Limb (tissue), 2 donors: ENCODE results near the gene IFITM1.
A peak's percentile ranks its signal among the peaks of the same experiment; 100 is the strongest.
"Not testable (repeated sequence)": the region's sequence is repeated elsewhere in the genome, so short reads cannot be mapped to it uniquely, and the experiment has no call there.

Experiments
- DNase-seq, 2 donors: peaks; one replicate each; pipeline ENCODE4 v3.0.0-alpha.2; 2016; ENCODE audit errors: extremely low spot score in 2 of 2

IFITM1 gene

DNA sequence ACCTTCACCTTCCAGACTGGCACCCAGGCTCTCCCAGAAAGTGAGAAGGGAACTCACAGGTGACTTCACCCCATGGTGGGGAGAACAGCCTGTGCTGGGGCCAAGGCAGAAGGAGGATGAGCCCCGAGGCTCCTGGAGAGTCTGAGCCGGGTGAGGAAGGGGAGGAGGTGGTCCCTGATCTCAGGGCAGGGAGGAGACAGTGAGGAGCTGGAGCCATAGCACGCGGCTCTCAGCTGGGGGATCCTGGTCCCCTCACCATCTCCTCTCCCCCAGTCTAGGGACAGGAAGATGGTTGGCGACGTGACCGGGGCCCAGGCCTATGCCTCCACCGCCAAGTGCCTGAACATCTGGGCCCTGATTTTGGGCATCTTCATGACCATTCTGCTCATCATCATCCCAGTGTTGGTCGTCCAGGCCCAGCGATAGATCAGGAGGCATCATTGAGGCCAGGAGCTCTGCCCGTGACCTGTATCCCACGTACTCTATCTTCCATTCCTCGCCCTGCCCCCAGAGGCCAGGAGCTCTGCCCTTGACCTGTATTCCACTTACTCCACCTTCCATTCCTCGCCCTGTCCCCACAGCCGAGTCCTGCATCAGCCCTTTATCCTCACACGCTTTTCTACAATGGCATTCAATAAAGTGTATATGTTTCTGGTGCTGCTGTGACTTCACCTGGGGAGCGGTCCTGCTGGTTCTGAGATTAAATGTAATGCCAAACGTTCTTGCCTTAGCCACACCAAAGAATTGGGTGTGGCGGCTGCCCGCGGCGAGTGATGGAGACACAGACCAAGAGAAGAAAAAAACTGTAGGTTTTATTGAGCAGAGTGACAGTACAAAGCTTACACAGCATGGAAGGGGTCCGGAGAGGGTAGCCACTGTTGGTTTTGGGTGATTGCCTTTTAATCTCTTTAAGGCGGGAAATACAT lies 4.8 kb upstream of the IFITM1 start:
- not testable (repeated sequence) for DNase-seq

DNA sequence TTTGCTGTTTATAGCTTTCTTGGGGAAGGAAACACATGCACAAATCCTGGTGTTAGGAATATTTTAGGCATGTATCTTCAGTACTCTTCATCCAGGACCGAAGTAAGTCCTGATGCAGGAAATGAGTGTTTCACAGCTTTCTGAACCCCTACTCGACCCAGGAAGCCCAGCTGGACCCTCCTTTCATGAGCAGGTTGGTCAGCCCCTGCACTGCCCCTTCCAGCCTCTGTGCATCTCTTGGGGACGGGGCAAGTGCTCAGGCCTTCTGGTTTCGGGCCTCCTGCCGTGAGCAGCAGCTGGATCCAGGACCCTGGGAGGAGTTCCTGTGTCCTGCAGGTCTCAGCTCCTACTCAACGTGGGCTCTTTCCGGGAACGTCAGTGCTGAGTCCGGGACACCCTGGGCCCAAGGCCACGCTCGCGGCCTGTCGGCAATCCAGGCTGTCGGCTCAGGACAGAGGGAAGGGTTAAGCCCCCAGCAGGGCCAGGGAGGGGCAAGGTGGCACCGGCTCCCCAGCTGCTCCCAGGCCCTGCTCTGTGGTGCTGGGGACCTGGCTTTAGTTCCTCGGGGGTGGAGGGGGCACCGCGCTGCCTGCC lies 3.8 kb upstream of the IFITM1 start:
- DNase-seq: not testable (repeated sequence)

DNA sequence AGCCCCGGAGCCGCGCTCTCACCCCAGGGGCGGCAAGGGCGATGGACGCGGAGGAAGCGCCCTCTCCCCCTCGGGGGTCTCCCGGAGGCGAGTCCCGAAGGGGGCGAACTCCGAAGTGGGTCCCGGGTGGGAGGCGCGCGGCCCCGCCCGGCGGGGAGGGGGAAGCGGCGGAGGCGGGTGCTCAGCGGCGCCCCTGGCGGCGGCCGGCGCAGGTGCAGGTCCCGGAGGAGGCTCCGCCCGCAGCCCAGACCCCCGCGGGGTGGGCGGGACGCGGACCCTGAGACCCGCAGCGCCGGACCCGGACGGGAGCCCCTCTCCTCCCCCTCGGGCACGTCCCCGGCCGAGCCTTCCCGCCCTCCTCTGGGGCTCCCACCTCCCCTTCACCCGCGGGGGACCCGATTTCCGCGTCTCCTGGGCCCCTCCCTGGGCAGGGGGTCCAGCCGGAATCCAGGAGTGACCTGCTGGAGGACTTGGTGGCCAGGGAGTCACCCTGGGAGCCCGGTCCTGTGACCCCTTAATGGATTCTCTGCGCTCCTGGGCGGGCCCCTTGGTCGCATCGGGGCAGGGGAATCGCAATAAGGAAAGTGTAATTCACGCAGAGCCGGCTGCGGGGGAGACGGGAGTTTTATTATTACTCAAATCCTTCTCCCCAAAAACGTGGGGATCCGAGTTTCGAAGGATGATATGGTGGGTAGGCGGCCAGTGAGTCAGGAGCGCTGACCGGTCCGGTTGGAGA lies 2.7 kb upstream of the IFITM1 start:
- DNase-seq: not testable (repeated sequence)

DNA sequence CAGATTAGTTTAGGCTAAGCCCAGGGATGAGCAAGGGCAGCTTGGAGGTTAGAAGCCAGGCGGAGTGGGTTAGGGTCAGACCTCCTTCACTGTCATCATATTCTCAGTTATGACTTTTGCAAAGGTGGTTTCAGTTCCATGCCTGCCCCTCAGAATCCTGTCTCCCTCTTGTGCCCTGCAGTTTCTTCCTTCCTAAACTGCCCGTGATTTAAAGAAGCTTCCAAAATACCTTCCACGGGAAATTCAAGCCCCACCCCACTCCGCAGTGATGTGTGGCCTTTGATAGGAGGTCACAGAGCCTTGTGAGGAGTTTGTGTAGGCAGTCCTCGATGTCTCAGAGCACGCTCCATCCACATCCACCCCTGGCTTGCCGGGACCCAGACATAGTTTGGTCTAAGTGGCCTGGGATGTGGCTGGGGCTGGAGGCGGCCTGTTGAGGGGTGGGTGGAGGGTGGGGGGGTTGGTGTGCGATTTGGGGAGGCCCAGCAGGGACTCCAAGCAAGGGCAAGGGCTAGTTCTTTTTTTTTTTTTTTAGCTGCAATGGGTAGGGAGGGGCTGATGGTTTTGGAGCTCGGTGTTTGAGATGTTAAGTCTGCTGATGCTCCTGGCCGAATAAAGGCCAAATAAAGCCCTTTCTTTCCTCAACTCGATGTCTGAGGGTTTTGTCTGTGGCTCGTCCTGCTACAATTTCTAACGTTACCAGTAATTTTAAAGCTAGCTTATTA lies 1.6 kb upstream of the IFITM1 start:
- no peak for DNase-seq

DNA sequence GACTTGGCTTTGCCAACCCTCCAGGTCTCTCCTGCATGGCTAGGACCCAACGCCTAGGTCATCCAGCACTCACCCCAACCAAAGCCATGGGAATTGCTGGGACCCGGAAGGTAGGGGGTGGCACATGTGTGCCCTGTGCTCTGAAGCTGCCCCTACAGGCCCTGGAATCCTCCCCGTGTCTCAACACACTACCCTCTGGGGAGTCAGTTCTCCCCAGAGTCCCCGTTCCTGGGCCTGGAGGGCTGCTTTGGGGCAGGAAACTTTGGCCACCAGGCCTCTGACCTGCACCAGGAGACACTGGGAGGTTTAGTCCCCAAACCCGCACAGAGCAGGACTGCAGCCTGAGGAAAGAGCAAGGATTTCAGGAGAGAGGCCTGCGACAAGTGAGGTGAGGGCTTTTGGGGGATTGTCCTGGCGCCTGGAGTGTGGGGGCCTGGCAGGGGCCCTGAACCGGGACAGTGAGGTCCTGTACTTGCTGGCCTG lies 495 bp upstream of the IFITM1 start:
- DNase-seq: no peak

DNA sequence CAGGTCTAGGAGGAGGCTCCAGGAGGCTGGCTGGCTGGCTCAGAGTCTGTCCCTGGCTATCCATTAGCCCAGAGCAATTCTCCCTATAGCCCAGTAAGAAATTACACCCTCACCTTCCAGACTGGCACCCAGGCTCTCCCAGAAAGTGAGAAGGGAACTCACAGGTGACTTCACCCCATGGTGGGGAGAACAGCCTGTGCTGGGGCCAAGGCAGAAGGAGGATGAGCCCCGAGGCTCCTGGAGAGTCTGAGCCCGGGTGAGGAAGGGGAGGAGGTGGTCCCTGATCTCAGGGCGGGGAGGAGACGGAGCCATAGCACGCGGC lies 675 bp downstream of the IFITM1 start:
- not testable (repeated sequence) for DNase-seq

DNA sequence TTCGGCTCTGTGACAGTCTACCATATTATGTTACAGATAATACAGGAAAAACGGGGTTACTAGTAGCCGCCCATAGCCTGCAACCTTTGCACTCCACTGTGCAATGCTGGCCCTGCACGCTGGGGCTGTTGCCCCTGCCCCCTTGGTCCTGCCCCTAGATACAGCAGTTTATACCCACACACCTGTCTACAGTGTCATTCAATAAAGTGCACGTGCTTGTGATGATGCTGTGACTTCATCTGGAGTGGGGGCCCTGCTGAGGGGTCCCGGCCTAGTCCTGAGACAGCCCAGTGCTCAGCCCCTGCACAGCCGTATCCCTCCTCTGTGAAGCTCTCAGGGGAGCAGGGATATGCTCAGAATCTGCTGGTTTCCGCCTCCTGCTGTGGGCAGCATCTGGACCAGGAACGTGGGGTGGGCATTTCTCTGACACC lies 1.2 kb downstream of the IFITM1 start:
- peak in 1 of 2 donors; percentile 29 for DNase-seq

DNA sequence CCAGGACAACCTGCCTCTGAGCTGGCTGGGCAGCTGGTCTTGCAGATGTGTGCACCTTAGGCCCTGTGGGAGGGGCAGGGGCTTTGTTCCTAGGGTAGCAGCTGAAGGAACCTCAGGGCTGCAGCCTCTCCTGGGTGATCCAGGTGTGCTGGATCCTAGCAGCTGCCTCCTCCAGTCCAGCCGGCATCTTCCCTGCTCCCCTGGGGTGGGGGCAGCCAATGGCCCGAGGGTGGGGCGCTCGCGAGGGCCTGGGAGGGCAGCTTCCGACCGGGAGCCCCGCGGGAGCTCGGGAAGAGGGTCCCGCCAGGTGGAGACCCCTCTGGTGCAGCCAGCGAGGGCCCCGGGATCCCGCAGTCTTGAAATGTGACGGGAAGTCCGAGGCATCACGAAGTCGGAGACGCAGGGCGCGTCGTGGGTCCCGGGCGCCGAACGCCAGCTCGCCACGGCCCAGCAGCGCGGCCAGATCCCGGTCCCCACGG lies 1.7 kb downstream of the IFITM1 start:
- DNase-seq: no peak

DNA sequence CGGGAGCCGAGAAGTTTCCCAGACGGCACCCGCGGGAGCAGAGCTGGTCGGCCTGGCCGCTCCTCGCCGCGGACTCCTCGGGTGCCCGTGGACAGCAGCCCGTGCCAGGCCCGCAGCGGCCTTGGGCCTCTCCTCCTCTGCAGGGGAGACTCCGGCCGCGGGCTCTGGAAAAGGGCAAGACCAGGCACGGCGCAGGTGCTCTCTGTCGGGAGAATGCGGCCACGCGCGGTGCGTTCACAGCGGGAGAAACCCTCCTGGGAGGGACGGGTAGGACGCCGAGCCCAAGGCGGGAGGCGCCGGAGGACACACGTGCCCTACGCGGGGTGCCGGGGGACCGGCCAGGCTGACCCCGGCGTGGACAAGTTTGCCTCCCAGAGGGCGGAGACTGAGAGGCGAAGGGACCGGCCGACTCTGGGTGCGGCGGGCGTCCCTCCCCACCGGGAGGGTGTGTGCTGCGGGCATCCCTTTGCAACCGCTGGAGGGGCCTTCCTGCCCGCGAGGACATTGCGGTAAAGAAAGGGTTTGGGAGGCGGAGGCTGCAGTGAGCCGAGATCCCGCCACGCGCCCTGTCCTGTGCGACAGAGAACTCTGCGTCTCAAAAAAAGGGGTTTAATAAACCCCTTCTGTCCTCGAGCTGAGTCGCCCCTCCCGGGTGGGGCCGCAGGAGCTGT lies 2.3 kb downstream of the IFITM1 start:
- peak in 1 of 2 donors; percentile 44 for DNase-seq

DNA sequence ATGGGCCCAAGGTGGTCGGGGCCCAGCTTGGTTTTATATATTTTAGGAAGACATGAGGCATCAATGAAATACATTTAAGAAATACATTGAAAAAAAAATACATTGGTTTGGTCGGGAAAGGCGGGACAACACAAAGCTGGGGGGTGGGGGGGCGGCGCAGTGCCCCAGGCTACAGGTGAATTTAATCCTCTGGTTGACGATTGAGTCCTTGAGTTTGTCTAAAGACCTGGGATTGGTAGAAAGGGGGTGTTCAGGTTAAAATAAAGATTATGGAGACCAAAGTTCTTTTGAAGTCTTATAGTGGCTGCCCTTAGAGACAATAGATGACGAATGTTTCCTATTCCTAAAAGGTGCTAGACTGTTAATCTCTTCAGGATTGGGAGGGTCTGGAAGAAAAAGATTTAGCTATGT lies 3.1 kb downstream of the IFITM1 start:
- no peak for DNase-seq

DNA sequence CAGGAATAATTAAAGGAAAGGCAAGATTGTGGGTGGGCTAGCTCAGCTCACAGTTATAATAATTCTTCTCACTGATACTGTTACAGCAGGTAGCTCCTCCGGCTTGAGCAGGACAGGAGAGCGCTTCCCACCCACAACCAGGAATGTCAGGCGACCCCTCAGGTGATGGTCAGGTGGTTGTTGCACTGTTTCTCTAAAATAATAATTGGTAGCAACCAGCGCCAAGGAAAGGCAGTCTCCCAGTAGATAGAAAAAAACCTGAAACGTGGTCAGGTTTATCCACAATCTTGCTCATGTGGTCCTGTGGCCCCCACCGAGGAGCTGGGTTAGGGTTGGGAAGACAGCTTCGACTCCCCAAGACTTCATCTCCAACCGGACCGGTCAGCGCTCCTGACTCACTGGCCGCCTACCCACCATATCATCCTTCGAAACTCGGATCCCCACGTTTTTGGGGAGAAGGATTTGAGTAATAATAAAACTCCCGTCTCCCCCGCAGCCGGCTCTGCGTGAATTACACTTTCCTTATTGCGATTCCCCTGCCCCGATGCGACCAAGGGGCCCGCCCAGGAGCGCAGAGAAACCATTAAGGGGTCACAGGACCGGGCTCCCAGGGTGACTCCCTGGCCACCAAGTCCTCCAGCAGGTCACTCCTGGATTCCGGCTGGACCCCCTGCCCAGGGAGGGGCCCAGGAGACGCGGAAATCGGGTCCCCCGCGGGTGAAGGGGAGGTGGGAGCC lies 4.0 kb downstream of the IFITM1 start:
- DNase-seq: peak in 1 of 2 donors; percentile 21

DNA sequence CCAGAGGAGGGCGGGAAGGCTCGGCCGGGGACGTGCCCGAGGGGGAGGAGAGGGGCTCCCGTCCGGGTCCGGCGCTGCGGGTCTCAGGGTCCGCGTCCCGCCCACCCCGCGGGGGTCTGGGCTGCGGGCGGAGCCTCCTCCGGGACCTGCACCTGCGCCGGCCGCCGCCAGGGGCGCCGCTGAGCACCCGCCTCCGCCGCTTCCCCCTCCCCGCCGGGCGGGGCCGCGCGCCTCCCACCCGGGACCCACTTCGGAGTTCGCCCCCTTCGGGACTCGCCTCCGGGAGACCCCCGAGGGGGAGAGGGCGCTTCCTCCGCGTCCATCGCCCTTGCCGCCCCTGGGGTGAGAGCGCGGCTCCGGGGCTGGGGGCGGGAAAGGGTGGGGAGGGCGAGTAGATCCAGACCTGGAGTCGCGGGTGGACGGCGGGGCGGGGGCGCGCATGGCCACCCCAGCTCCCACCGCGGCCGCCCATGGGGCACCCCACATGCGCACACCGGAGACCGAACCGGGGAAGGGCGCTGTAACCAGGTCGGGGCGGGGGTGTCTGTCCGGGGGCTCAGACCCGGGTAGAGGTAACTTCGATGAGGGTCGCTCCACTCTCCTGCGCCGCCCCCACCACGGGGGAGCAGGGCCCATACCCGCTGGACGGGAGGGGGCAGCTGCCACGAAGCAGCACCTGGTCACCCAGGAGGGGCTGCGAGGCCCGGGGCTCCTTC lies 4.7 kb downstream of the IFITM1 start:
- not testable (repeated sequence) for DNase-seq

DNA sequence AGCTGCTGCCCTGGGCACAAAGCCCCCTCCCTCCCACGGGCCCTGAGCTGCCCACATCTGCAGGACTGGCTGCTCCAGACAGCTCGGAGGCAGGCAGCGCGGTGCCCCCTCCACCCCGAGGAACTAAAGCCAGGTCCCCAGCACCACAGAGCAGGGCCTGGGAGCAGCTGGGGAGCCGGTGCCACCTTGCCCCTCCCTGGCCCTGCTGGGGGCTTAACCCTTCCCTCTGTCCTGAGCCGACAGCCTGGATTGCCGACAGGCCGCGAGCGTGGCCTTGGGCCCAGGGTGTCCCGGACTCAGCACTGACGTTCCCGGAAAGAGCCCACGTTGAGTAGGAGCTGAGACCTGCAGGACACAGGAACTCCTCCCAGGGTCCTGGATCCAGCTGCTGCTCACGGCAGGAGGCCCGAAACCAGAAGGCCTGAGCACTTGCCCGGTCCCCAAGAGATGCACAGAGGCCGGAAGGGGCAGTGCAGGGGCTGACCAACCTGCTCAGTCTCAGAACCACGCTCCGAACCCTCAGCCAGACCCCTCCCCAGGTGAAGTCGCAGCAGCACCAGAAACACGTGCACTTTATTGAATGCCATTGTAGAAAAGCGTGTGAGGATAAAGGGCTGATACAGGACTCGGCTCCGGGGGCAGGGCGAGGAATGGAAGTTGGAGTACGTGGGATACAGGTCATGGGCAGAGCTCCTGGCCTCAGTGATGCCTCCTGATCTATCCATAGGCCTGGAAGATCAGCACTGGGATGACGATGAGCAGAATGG lies 5.5 kb downstream of the IFITM1 start:
- DNase-seq: not testable (repeated sequence)

DNA sequence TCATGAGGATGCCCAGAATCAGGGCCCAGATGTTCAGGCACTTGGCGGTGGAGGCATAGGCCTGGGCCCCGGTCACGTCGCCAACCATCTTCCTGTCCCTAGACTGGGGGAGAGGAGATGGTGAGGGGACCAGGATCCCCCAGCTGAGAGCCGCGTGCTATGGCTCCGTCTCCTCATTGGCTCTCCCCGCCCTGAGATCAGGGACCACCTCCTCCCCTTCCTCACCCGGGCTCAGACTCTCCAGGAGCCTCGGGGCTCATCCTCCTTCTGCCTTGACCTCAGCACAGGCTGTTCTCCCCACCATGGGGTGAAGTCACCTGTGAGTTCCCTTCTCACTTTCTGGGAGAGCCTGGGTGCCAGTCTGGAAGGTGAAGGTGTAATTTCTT lies 6.0 kb downstream of the IFITM1 start:
- not testable (repeated sequence) for DNase-seq

DNA sequence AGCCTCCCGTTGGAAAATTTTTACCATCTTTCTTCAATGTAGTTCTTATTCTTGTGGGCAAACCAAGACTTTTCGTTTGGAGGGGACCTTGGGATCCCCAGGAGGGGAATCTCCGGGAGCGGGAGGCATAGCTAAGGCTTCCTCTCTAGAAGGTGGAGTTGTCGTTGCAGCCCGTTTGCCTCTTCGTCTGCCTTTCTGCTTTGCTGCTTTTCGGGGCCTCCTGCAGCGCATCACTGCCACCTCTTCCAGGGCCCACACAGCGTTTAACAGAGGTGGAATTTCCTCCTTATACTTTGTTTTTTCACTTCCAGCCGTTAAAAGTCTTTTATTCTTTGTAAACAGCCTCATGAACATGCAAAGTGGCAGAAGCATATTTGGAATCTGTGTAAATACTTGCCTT lies 10.3 kb downstream of the IFITM1 start:
- DNase-seq: no peak

DNA sequence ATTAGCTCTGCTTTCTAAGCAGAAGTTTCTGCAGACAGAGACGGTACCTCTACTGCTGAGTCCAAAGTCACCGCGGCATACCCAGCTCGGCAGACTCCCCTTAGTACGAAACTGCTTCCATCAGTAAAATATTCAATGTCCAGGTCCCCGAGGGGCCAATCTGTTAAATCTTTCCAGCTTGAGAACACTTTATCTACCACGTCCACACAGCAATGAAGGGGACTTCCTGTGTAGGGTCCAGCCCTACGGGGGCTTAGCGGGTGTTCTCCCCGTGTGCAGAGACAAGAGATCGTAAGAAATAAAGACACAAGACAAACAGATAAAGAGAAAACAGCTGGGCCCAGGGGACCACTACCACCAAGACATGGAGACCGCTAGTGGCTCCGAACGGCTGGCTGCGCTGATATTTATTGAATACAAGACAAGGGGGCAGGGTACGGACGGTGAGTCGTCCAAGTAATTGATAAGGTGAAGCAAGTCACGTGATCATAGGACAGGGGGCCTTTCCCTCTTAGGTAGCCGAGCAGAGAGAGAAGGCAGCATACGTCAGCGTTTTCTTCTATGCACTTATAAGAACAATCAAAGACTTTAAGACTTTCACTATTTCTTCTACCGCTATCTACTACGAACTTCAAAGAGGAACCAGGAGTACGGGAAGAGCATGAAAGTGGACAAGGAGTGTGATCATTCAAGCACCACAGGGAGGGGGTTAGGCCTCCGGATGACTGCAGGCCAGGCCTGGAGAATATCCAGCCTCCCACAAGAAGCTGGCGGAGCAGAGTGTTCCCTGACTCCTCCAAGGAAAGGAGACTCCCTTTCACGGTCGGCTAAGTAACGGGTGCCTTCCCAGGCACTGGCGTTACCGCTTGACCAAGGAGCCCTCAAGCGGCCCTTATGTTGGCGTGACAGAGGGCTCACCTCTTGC lies 11.0 kb downstream of the IFITM1 start:
- DNase-seq: not testable (repeated sequence)

DNA sequence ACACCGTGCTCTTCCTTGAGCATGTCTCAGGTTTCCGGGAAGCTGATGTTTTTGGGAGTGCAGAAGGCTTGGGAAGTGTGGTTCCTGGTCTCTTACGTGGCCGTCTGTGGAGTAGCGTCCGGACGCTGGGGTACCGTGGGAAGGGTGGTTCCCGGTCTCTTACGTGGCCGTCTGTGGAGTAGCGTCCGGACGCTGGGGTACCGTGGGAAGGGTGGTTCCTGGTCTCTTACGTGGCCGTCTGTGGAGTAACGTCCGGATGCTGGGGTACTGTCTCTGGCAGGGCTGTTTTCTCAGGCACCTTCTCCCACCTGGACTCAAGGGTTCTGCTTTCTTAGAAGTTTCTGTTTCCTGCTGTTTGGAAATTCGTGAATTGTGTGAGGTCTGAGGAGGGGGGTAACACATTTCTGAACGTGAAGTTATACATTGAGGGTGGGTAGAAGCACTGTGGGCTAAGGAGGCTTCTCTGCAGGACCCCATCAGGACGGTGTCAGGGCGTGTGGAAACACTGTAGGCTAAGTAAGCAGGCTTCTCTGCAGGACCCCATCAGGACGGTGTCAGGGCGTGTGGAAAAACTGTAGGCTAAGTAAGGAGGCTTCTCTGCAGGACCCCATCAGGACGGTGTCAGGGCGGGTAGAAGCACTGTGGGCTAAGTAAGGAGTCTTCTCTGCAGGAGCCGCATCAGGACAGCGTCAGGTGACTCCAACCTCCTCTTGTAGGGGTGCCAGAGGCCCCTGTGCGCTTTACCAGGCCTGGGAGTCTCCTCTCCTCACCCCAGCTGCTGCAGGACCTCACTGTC lies 12.2 kb downstream of the IFITM1 start:
- DNase-seq: no peak
